ENCODE results near the gene PROSER2. TPM values are rescaled to one million over a fixed set of nuclear protein-coding genes. Genes with fewer than 3 reads are reported as not detected.

PROSER2 gene
- polyA plus RNA-seq, 2 of the 4 experiments (the other 2 are of a cell fraction), result 10.1 to 14.4 TPM

DNA sequence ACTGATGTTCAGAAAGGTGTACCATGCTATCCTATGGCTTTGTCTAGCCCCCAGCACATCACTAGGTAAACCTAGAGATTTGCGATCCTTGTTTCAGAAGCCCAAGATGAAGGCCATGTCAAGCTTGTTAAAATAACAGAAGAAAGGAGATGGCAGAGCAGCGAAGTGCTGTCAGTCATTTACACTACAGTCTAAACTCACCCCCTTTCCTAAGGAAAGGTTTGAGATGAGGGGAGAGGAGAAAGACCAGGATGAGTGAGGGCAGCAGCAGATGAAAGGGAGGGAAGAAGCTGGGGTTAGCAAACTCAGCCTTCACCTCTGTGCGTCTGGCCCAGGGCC is 74.8 kb downstream of the PROSER2 start:
- DNase-seq (ENCODE audit: low read depth in 1 of 2, low spot score in 1 of 2) (no peak), ATAC-seq (no peak), FAIRE-seq (no peak)
- Histone ChIP-seq H3K4me1 (peaks cover 22% of the 10 kb centered on the region), H3K4me2 (peak overlapping the region; percentile 7; the same call in 1 of the 3 replicates), H3K27ac (peak overlapping the region; percentile 70 to 73; a peak in 3 of 6 replicates), H3K9me3 (no peaks in the 10 kb centered on the region), H3K4me3 (no peak overlapping the region)
- ChIA-PET POLR2A (no interaction called here), CTCF (interaction anchor here (1.0 to 1.2 kb wide), 4 partner anchors 17 to 140 kb away, joined by 3 to 4 read pairs (median 4); no protein-coding TSS in a partner anchor)
- WGBS (ENCODE audit: missing lambda C conversion rate), result 85% methylated on average over 3 of the region's 3 CpGs
- TF ChIP-seq ZC3H11A (IDR thresholded peaks at IDR 0.05), result no peak
- TF ChIP-seq GATA3 (IDR thresholded peaks at IDR 0.05; ENCODE audit: borderline replicate concordance), result no peak
- no peak for TF ChIP-seq NPAS2 (CRISPR knock-in tag; IDR thresholded peaks at IDR 0.05; ENCODE audit: borderline replicate concordance)
- TF ChIP-seq CHD2 (IDR thresholded peaks at IDR 0.05; ENCODE audit: low read length, partially characterized antibody), result no peak
- TF ChIP-seq CBX8 (IDR thresholded peaks at IDR 0.05), result no peak
- no peak for TF ChIP-seq HOXB5 (CRISPR knock-in tag; IDR thresholded peaks at IDR 0.05)
- no peak for TF ChIP-seq MAFK (IDR thresholded peaks at IDR 0.05; ENCODE audit: partially characterized antibody)
- TF ChIP-seq NFE2L2 (conservative IDR thresholded peaks at IDR 0.05; ENCODE audit: low read length), result no peak
- no peak for TF ChIP-seq POLR2A (IDR thresholded peaks at IDR 0.05; ENCODE audit: low read length)

DNA sequence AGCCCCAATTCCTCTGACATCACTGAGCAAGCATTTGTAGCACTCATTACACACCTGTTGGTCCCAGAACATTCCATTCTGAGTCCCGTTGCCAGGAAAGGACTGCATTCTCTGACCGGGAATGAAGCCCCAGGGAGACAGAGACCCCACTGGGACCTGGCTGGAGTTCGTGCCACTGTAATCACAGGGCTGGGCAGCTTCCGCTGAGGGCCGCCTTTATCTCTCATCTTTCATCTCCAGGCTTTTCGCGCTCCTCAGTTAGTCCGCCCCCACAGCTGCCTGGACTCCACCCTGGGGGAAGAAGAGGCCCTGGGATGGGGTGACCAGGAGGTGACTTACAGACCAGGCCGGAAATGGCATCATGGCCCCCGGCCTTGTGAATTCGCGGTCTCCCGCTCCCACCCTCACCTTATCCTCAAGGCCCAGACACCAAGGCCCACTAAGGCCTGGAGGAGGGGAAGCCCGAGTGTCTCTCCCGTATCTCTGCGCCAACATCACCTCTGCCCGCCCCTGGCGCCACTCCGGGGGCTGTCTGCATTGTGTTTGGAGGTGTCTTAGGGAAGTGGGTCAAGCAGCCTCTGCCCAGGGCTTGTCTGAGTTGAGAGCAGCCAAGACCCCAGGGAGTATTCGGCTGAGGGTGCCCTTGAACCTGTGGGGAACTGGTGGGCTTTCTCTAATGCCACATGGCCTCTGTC is 75.4 kb downstream of the PROSER2 start:
- ChIA-PET POLR2A (no interaction called here), CTCF (interaction anchor here (1.0 to 1.2 kb wide), 4 partner anchors 17 to 141 kb away, joined by 3 to 4 read pairs (median 4); no protein-coding TSS in a partner anchor)
- 78% methylated on average over 20 of the region's 20 CpGs for WGBS (ENCODE audit: missing lambda C conversion rate)
- ATAC-seq (no peak; a peak in 2 of 6 replicates), DNase-seq (ENCODE audit: low read depth in 1 of 2, low spot score in 1 of 2) (peak in 1 of 2 experiments; percentile 36), FAIRE-seq (no peak)
- Histone ChIP-seq H3K4me1 (peaks cover 22% of the 10 kb centered on the region), H3K4me3 (no peak overlapping the region), H3K27ac (peak overlapping the region; percentile 70 to 73; a peak in 4 of 6 replicates), H3K9me3 (no peaks in the 10 kb centered on the region), H3K4me2 (peak overlapping the region; percentile 7; the same call in 2 of the 3 replicates)
- no peak for TF ChIP-seq CEBPB (IDR thresholded peaks at IDR 0.05)
- TF ChIP-seq SREBF2 (IDR thresholded peaks at IDR 0.05), result no peak
- TF ChIP-seq FOXS1 (CRISPR knock-in tag; IDR thresholded peaks at IDR 0.05), result no peak
- no peak for TF ChIP-seq RARB (CRISPR knock-in tag; IDR thresholded peaks at IDR 0.05)
- TF ChIP-seq, protein P1, sequence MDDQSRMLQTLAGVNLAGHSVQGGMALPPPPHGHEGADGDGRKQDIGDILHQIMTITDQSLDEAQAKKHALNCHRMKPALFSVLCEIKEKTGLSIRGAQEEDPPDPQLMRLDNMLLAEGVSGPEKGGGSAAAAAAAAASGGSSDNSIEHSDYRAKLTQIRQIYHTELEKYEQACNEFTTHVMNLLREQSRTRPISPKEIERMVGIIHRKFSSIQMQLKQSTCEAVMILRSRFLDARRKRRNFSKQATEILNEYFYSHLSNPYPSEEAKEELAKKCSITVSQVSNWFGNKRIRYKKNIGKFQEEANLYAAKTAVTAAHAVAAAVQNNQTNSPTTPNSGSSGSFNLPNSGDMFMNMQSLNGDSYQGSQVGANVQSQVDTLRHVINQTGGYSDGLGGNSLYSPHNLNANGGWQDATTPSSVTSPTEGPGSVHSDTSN (IDR thresholded peaks at IDR 0.05), result no peak
- TF ChIP-seq EP300 (IDR thresholded peaks at IDR 0.05), result peak in 1 of 2 experiments; percentile 38; a peak in 1 of 5 replicates
- TF ChIP-seq MYC (IDR thresholded peaks at IDR 0.05; ENCODE audit: borderline replicate concordance, low read length), result no peak

DNA sequence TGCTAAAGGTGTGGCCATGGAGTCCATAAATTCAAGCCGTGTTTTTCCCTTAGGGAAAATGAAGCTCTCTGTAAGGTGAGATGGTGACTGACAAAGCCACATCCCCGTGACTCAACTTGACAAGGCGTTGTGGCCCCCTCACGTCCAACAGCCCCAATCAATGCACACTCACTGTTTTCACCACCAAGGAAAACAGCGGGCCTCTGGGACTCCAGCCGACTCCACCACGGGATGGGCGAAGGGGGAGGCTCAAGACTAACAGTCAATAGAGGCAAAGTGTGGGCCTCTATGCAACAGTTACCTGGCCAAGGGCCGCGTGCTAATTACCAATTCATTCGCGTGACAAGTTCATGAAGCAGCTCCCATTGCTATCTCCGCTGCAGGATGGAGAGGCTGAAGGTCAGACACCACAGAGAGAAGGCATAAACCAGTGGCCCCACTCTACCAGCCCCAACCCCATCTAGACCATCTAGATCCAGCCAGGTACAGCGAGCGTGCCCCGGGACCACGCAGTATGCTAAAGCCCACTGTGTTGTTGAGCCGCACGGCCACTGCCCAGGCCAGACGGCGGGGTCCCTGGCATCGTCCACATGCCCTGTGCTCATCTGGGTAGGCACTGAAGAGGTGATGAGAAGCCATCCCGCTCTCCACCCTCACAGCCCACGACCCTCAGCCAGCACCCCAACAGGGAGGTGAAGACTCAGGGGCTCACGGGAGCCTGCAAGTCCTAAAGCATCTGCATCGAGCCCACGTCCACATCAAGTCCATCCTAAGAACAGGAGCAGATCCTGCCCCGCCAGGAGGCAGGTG is 76.1 kb downstream of the PROSER2 start:
- peak overlapping the region; percentile 7; the same call in 1 of the 3 replicates for H3K4me2 ChIP-seq
- DNase-seq (ENCODE audit: low read depth in 1 of 2, low spot score in 1 of 2) (no peak), FAIRE-seq (no peak), ATAC-seq (no peak)
- no peaks in the 10 kb centered on the region for H3K9me3 ChIP-seq
- ChIA-PET POLR2A (no interaction called here), CTCF (no interaction called here)
- 91% methylated on average over 26 of the region's 28 CpGs for WGBS (ENCODE audit: missing lambda C conversion rate)
- no peak overlapping the region for H3K4me3 ChIP-seq
- H3K27ac ChIP-seq, result peak overlapping the region; percentile 70 to 73; a peak in 3 of 6 replicates
- H3K4me1 ChIP-seq, result peaks cover 22% of the 10 kb centered on the region
- TF ChIP-seq CBX8 (IDR thresholded peaks at IDR 0.05) (no peak), RNF2 (IDR thresholded peaks at IDR 0.05; ENCODE audit: borderline replicate concordance, low read depth) (no peak), HEYL (CRISPR knock-in tag; IDR thresholded peaks at IDR 0.05) (no peak), NFE2L2 (conservative IDR thresholded peaks at IDR 0.05; ENCODE audit: low read length) (no peak), GATA3 (IDR thresholded peaks at IDR 0.05; ENCODE audit: borderline replicate concordance) (no peak), HOXB5 (CRISPR knock-in tag; IDR thresholded peaks at IDR 0.05) (no peak)
- TF ChIP-seq, protein P2, sequence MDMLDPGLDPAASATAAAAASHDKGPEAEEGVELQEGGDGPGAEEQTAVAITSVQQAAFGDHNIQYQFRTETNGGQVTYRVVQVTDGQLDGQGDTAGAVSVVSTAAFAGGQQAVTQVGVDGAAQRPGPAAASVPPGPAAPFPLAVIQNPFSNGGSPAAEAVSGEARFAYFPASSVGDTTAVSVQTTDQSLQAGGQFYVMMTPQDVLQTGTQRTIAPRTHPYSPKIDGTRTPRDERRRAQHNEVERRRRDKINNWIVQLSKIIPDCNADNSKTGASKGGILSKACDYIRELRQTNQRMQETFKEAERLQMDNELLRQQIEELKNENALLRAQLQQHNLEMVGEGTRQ (IDR thresholded peaks at IDR 0.05), result no peak

All from A549 (cell line).